GM21576 (cell line): ENCODE data around the gene AFF3.

ENCODE experiments used
- ATAC-seq: cut with Tn5 transposase; IDR thresholded peaks from one replicate; pipeline ENCODE4 v1.9.1; 2021; ENCODE audit warnings: mild to moderate bottlenecking, moderate library complexity; ENCODE audit not compliant: unreplicated experiment

AFF3 gene

DNA sequence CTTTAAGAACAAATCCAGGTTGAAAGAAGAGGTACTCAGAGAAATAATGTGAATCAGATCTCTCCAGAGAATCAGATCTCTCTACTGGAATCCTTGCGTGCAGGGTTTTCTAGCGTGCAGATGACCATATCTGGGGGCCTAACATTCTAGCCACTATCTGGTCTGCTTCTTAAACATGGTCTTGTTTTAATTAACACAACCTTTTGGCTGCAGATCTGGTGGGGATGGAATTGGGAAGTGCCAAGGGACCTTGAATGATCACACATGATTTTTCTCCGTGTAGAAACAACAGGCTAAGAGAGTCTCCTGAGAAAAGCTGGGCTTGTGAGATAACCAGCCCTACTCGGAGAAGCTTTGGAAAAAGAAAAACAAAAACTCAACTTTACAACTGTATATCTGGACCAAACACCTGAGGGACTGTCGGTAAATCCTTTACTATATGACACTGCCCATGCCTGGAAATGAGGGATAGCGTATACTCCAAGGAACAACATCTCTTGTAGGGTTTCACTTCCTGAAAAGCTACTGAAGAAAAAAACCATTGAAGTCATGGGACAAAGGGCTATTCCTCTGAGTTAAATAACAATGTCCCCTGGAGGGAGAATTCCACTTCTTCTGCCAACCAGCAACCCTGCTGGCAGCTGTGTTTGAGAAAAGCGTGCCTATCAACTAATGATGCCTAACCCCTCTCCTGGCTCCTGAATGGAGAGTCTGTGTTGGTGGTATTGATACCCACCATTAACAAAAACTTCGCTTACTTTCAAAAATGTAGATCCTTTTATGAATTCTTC is 481.6 kb downstream of the AFF3 start:
- no peak for ATAC-seq

DNA sequence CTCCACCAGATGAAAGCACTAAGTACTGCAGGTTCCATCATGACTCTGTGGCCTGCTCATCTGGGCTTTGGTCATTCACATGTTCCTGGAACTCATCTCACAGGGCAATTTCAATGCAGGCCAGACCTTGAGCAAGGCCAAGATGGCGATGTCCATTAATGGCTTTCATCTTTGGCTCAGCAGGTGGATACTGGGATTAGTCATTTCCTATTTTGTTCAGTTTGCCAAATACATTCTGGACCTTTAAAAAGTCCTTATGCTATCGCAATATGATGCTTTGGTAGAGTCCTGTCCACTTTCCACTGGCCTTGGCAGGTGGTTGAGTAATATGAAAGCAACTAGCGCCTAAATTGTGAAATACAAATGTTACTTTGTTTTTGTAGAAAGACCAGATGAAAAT is 482.5 kb downstream of the AFF3 start:
- ATAC-seq: no peak

DNA sequence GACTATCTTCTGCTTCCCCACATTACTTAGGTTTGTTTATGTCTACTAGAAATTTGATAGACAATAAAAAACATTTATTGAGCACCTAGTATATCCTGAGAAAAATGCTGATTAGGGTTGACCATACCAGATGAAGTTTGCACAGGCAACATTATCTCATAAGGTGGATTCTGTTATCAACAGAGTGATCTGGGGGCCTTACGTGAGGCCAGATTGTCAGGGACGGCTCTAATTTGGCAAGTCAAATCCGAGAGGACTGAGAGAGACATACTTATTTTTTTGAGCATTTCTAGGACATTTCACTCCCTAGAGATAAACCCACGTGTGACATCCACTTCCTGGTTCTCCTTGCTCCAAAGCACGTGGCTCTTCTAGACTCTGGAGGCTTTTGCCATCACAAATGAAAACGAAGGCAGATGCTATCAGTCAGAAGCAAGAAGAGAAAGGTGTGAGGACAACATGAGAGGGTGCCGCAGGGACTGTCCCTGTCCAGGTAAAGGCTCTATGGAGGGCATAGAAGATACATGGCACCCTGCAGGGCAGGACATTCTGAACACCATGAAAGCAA is 484.6 kb downstream of the AFF3 start:
- no peak for ATAC-seq

DNA sequence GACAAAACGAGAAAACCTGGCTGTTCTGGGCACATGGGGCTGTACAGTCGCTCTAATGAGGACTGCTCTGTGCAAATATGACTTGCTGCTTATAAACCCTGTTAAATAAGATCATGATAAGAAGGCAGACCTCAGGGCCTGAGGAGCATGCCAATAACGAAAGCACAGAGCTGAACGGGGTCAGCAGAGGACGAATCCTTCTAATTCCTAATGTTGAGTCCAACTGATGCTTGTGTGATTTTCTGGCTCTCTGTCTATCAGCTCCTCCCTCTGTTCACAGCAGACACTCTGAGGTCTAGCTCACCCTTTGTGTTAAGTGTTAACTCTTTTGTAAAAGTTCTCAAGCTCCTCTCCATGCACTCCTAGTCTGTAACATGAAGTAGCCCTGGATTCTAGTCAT is 485.4 kb downstream of the AFF3 start:
- ATAC-seq: no peak

DNA sequence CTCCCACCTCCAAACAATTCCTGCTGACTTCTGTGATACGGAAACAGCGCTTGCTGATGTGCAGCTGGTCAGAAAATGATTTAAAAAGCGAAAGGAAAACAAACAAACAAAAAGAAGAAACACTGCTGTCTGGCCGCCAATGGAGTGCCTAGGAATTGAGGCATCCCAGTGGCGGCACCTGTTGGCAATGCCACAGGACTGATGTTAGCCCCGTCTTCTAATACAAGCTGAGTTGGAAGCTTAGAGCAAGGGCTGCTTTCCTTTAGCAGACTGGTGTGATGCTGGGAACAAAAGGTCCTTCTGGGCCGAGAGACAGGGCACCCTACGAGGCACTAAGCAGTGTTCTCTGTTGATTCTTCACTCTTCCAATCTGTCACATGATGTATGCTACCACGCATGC is 489.0 kb downstream of the AFF3 start:
- ATAC-seq: no peak

DNA sequence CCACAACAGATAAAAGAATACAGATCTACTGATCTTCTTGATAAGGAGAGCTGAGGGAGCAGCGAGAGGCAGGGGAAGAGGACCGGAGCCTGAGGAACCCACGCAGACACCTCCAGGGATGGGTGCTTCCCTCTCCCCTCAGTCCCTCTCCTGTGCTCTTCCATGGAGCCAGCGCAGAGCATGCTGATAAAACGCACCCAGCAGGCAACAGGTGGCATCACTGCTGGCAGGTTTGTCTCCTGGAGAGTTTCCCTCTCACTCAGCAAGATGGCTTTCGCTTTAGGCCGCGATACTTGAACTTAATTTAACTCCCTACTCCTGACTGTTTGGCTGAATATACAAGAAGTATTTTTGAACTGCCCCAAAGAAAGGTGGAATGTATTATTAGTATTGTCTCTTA is 489.5 kb downstream of the AFF3 start:
- ATAC-seq: no peak

DNA sequence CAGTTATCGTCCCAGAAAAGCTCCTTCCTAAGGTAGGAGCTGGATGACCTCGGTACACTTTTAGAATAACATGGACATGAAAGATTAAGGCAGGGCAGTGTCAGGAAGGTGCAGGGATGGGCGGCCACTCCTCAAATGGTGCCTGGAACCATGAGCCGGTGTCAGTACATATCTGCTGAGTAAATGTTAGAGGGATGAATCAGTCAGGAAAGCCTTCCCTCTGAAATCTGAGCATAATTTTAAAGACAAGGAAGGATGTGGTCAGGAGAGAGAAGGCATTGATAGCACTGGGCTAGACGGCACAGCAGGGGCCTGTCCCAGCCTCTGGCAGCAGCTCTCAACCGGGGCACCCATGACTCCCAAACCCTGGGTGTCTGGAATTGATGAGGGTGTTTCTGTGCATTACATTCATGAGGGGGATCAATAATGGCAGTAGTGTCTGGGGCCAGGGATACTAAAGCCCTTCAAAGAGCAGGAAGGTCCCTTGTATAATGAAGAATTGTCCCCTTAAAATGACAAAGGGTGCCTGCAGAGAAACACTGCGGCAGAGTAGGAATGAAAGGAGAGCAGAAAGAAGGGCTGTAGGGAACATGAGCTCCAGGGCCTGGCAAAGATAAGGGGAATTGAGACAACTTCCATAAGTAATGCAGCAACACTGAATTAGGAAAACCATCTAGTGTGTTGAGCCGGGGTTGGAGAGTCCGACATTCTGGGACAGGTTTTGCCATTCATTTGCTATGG is 490.3 kb downstream of the AFF3 start:
- no peak for ATAC-seq

DNA sequence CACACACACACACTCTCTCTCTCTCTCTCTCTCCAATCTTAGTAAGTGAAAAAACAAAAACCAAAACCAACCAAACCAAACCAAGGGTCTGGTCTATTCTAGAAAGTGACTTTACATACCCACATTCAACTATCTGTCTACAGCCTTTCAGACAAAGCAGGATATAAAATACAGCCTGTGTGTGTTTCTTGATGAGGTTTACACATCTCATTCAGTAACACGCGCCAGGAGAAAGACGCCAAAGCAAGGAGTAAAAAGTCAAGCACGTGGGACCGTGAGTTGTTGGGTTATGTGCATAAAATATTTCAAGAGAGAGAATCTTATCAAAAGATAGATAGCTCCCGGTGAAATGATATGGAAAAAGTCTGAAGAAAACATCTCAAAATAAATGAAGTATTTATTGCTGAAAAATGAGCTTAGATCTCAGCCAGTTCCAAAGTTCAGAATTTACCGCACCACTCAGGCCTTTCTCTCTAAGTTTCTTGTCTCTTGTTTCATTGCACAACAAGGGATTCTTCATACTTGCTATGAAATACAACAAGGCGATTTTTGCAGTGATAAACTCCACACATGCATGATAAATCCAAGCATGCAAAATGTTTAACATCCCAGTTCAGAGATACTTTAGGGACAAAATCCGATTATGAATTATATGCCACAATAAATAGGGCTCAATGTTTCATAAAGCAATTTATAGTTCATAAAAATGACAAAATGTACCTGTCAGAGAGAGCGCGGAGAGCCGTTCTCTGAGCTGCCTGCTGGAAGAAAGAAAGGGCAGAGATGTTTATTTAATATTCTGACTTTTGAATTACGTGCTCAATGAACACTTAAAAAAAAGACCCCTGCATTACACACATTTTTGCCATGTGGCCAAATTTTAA is 493.2 kb downstream of the AFF3 start:
- no peak for ATAC-seq

DNA sequence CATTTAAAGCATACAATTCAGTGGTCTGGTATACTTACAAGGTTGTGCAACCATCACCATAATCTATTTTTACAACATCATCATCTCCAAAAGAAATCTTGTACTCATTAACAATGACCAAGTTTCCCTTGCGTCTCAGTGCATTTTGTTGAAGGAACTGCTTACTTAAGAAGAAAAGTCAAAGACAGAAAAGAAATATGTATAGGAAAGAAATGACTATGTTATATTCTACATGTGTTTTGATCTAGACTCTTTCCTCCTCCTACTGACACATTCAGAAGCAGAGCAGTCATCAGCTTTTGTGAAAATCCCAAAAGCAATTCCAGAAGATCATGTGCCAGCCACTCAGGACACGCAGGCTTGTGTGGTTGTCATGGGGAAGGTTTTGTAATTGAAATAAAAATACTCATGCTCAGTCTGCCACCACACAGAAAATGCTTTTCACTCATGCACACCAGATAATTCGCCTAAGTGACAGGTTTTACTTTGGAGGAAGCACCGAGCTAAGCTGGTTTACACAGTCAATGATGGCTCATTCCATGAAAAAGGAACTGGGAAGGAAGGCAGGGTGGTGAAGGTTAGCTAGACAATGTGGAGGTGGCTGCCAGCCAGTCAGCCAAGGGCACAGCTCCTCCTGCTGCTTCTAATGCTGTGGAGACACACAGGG is 494.1 kb downstream of the AFF3 start:
- no peak for ATAC-seq

DNA sequence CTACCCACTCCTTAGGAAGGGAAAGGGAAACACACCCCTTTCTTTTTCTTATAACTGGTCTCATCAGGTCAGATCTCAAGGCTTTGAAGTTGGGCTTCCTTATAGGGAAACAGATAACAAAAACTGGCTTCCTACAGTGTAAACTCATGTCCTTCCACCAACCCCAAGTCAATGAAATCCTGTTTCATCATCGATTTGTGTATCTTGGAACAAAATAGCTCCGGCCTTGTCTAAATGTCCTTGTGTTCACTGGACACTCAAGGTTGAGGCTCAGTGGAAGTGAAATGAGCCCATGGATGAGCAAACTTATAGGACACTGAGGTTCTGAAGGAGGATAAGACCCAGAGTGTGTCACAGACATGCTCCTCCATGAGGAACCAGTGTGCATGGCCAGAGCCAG is 496.4 kb downstream of the AFF3 start:
- ATAC-seq: no peak

DNA sequence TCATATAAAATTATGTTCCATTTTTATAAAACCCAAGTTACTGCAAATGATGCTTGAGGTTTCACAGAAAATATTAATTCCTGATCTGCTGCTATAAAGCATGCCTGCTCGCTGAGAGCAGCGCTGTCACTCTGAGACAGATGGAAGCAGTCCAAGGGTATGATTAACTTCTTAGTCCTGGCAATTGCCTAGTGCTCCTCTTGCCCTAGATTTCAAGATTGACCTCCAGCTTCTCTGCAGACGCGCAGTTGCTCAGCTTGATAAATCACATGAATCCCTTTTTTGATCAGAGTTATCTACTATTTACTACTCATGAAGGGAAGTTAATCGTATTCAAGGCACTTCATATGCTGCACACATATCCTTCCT is 498.0 kb downstream of the AFF3 start:
- no peak for ATAC-seq

DNA sequence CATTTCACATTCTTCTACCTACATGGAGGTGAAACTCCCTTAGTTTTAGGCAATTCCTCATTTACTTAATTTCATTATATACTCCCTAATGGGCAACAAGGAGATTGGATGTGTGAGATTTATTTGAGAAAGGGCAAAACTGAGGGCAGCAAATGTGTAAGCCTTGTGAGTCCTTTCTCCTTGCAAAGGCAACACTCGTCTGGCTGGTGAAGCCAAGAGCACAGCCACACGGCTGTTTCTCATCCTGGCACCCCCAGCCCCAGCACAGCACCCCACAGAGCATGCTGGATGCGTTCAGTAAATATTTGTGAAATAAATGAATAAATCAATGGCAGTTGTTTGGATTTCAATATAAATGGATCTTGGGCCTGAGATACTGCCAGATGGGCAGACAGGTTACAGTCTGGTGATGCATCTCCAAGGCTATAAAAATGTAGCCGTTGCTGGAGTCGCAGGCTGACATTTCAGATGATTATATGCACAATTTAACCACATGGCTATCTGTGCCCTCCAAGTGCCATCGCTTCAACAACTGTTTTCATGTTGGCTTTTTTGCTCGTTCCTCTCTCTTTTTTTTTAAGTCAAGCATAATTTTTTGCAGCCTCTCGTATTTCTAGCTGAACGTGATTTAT is 498.5 kb downstream of the AFF3 start:
- no peak for ATAC-seq

DNA sequence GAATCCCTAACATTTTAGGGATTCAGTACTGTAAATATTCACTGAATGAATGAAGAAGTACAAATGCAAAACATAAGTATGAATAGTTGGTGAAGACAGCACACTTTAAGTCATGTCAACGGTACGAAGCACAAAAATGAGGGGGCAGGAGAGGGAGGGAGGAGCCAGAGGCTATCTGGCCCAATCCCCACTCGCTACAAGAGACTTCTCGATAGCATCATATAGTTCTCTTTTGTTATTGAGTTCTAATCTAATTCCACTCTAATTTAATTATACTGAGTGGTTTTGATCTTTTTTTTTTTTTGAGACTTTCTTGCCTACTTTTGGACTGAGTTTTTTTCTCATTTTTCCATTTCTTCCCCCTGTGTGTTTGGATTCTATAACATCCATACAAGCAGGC is 500.4 kb downstream of the AFF3 start:
- no peak for ATAC-seq

DNA sequence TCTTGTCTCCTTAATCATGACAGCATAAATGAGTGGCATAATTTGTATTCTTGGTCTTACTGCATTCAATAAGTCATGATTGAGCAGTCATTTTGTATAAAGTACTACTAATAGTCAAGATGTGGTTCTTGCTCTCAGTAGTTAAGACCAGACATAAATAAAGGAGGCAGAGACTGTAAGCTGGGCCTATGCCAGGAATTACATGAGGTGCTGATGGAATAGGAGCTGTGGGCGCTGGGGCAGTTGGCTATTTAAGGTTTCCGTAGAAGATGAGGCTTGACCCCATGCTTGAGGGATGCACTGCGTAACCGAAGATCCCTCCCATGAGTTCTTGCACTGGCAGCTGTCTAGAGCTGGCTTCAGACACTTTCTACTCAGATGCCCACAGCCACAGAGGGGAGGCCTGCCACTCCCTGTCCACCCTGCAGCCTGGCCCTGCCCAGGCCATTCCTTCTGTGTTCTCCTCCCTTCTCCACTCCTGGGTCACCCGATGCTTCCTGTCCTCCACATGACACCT is 501.7 kb downstream of the AFF3 start:
- no peak for ATAC-seq

DNA sequence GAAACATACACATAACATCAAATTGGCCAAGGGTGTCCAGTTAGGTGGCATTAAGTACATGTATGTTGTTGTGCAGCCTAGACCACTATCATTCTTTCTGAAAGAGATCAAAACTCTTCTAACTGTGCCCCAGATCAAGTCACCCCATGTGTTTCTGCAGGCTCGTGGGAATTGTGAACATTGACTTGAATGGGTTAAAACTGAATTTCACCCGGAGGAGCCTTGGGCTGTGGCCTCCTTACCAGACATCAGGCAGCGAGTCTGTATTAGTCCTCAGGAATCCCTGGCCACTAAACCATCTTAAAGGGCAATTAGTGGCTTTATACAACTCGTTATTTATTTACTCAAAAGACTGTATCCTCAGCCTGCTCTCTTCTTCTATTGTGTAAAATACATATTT is 503.6 kb downstream of the AFF3 start:
- no peak for ATAC-seq

DNA sequence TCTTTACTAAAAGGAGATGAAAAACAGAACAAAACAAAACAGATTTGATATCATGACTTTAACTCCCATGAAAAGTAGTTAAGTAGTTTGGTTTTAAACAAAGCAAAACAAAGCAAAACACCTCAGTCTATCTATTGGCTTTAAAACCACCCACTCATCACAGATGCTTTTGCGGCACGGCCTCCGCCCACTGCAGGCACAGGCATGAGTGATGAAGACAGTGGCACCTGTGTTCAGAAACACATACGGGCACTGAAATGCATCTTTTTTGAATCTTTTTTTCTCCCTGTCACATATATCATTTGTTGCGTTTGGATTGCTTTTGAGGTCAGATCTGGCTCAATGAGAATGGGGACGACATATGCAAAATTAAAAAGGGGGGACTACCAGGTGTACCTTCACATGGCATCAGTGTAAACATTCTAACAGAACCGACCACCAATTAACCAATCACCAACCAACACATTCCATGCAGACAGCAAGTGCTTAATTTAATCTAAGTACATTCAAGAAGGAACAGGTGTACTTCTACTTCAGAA is 505.2 kb downstream of the AFF3 start:
- no peak for ATAC-seq

DNA sequence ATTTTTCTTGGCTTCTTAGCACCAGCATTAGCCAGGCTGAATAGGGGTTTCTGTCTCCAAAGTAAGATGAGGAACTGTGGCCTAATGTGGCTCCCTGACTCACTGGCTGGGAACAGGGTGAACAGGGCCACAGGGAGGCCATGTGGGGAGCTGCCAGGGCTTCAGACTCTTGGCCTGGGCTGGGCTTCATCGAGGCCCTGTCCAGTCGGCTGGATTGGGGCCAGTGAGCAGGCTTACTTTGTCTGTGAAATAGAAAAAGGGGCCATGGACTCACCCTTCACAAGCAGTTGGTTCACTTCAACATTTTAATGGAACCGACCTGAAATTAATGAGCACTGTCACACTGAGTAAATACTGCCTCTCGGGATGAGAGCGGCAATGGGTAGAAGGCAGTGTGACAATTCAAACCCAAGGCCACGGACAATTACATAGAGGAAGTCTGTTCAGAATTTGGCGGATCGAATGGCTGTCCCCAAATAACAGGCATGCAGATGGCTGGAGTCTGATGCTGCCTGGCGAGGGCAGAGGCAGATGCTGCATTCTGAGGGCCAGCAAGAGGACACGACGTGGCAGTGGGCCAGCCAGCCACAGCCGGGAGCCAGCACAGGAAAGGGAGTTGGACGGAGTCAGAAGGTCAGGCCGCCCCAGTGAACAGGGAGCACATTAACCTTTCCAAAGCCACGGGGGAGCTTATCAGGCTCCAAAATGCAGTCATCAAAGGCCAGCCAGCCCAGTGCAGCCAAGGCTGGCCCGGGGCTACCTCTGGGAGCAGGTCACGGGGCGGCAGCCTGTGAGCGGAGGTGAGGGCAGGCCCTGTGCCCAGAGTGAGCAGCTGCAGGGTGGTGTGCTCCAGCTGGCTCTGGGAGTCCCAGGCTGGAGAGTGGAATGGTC is 506.0 kb downstream of the AFF3 start:
- no peak for ATAC-seq

DNA sequence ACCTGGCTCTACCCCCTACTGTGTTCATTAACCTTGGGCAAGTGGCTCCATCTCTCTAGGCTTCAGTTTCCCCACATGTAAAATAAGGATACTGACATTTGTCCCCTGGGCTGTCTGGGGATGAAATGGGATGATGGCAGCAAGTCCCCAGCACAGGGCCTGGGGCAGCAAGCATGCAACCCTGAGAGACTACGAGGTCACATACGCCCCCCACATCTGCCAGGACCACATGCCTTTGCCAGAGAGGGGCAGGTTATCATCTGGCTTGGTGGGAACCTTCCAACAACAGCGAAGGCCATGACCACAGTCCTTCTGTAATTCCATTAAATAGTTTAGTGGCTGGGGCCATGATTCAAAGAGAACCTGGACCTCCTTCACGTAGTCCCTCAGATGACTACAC is 506.7 kb downstream of the AFF3 start:
- no peak for ATAC-seq

DNA sequence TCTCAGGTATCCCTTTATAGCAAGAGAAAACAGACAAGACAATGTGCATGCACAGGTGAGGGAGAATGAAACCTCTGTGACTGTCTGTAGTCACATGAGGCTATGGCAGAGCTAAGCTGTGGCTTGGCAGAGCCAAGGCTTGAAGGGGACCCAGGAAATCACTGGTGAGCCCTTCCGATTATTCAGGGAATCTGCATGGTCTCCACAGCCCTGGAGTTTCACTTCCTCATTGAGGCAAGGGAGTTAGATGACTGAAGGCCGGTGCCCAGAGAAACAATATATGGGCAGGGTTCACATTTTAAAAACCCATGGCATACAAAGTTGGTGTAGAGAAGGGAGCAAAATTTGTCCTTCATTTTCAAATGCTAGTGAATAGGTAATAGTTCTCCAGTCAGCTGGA is 508.2 kb downstream of the AFF3 start:
- ATAC-seq: no peak
